ENCODE measurements around the gene CDADC1. TPM values are rescaled to one million over a fixed set of nuclear protein-coding genes. Genes with fewer than 3 reads are reported as not detected.

The CDADC1 gene
- total RNA-seq, 3 donors from 2014 or later = 7.3 to 8.5 (median 8.2) TPM

- TF ChIP-seq POLR2A (IDR thresholded peaks at IDR 0.05) = no peak
- no peak for TF ChIP-seq POLR2AphosphoS5 (IDR thresholded peaks at IDR 0.05)
- TF ChIP-seq CTCF (IDR thresholded peaks at IDR 0.05) = no peak
- no peak for DNase-seq (ENCODE audit: low spot score in 2 of 2)
- Histone ChIP-seq H3K27me3 (no peaks in the 10 kb centered on the region), H3K27ac (no peak overlapping the region), H3K4me3 (no peak overlapping the region), H3K9me3 (no peaks in the 10 kb centered on the region), H3K4me1 (no peaks in the 10 kb centered on the region), H3K36me3 (no peaks in the 10 kb centered on the region)
- intact Hi-C loops (cut with DNase I; ENCODE audit: low total_unique reads) = no loop called here
Observed at GRCh38 chr13:49235856-49236431, 11.8 kb upstream of the CDADC1 start.

DNA sequence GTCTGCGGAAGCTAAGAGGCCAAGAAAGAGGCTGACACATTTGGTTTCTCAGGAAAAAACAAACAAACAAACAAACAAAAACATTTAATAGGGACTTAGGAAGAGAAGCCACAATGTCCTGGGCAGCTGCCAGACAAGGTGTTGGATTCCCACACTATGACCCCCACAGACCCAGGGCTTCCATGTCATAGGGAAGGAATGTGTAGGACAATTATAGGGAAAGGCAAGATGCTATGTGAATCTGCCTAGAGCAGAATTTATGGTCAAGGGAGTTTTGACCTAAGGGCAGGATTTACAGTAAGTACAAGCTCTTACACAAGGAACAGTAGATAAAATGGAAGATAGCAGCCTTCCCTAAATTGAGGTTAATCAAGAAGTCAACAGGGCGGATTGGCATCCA is 9.1 kb upstream of the CDADC1 start:
- no peak for DNase-seq (ENCODE audit: low spot score in 2 of 2)
- Histone ChIP-seq H3K9me3 (peaks cover 0 to 4% of the 10 kb centered on the region in 2 donors), H3K4me1 (no peaks in the 10 kb centered on the region), H3K27ac (no peak overlapping the region), H3K27me3 (no peaks in the 10 kb centered on the region), H3K4me3 (no peak overlapping the region), H3K36me3 (no peaks in the 10 kb centered on the region)
- TF ChIP-seq CTCF (IDR thresholded peaks at IDR 0.05) (no peak), POLR2A (IDR thresholded peaks at IDR 0.05) (no peak), POLR2AphosphoS5 (IDR thresholded peaks at IDR 0.05) (no peak)
- intact Hi-C loops (cut with DNase I; ENCODE audit: low total_unique reads) = no loop called here

- H3K4me3 ChIP-seq = no peak overlapping the region
- no peaks in the 10 kb centered on the region for H3K36me3 ChIP-seq
- intact Hi-C loops (cut with DNase I; ENCODE audit: low total_unique reads) = no loop called here
- H3K27me3 ChIP-seq = no peaks in the 10 kb centered on the region
- H3K4me1 ChIP-seq = no peaks in the 10 kb centered on the region
- TF ChIP-seq POLR2AphosphoS5 (IDR thresholded peaks at IDR 0.05) (no peak), POLR2A (IDR thresholded peaks at IDR 0.05) (no peak), CTCF (IDR thresholded peaks at IDR 0.05) (no peak)
- no peak overlapping the region for H3K27ac ChIP-seq
- peaks cover 0 to 4% of the 10 kb centered on the region in 2 donors for H3K9me3 ChIP-seq
- DNase-seq (ENCODE audit: low spot score in 2 of 2) = no peak
Observed at GRCh38 chr13:49240017-49240416, 7.7 kb upstream of the CDADC1 start.

- Histone ChIP-seq H3K27ac (no peak overlapping the region), H3K4me1 (no peaks in the 10 kb centered on the region), H3K27me3 (no peaks in the 10 kb centered on the region), H3K36me3 (no peaks in the 10 kb centered on the region), H3K9me3 (peaks cover 0 to 4% of the 10 kb centered on the region in 2 donors), H3K4me3 (no peak overlapping the region)
- DNase-seq (ENCODE audit: low spot score in 2 of 2) = no peak
- TF ChIP-seq POLR2A (IDR thresholded peaks at IDR 0.05) (no peak), POLR2AphosphoS5 (IDR thresholded peaks at IDR 0.05) (no peak), CTCF (IDR thresholded peaks at IDR 0.05) (no peak)
- intact Hi-C loops (cut with DNase I; ENCODE audit: low total_unique reads) = no loop called here
Observed at GRCh38 chr13:49241296-49241695, 6.4 kb upstream of the CDADC1 start.

DNA sequence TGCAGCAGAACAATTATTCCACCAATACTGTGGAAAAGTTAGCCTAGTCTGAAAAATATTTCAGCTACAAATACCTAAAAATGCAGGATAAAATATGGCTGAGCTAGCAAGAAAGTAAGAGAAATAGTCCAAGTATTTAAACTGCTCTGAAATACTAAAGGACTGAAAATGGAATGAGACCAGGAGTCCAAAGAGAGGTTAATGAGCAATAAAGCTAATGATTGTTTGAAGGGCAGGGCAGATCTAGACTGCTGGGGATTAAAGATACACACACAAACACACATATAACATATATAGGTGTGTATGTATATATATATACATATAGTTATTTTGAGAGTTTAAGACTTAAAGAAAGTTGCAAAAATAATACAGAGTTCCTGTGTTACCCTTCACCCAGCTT is 2.6 kb upstream of the CDADC1 start:
- intact Hi-C loops (cut with DNase I; ENCODE audit: low total_unique reads) = no loop called here
- H3K4me1 ChIP-seq = no peaks in the 10 kb centered on the region
- peaks cover 0 to 4% of the 10 kb centered on the region in 2 donors for H3K9me3 ChIP-seq
- H3K27ac ChIP-seq = no peak overlapping the region
- no peaks in the 10 kb centered on the region for H3K27me3 ChIP-seq
- no peaks in the 10 kb centered on the region for H3K36me3 ChIP-seq
- no peak for DNase-seq (ENCODE audit: low spot score in 2 of 2)
- TF ChIP-seq POLR2A (IDR thresholded peaks at IDR 0.05) (no peak), CTCF (IDR thresholded peaks at IDR 0.05) (no peak), POLR2AphosphoS5 (IDR thresholded peaks at IDR 0.05) (no peak)
- no peak overlapping the region for H3K4me3 ChIP-seq
